H1 (cell line): ENCODE measurements around the gene STK39. TPM values are rescaled to one million over a fixed set of nuclear protein-coding genes. Genes with fewer than 3 reads are reported as not detected.
A peak's percentile ranks its signal among the peaks of the same experiment; 100 is the strongest.

Experiments
- CTCF ChIA-PET: fragments of 300-600 bp; sonication (Branson Sonifier 250); formaldehyde crosslinking; loops from one replicate; lab custom pipeline; 2021; ENCODE audit not compliant: partially characterized antibody; lab: Charles Lee
- POLR2A ChIA-PET: fragments of 300-600 bp; sonication (Branson Sonifier 250); formaldehyde crosslinking; loops from one replicate; lab custom pipeline; 2021; ENCODE audit warnings: inconsistent platforms; ENCODE audit not compliant: partially characterized antibody; lab: Charles Lee
- DNase-seq, 2 experiments: peaks; one replicate each; pipeline versions ENCODE4 v3.0.0 to v3.0.0-alpha.2; 2010 to 2022; ENCODE audit warnings: low spot score in 2 of 2, low read depth in 1 of 2, mixed read lengths in 1 of 2
- FAIRE-seq: peaks from 2 replicates; lab custom pipeline; 2011; peaks lifted over from hg19 to GRCh38; lab: Jason Lieb, UNC
- H2AFZ ChIP-seq: 2 replicates; pipeline ENCODE4 v1.8.1; 2012; ENCODE audit warnings: low read length, inconsistent platforms
- H2AK5ac ChIP-seq: 2 replicates; pipeline ENCODE4 v1.6.1; 2013; ENCODE audit warnings: low read depth, low read length
- H2BK120ac ChIP-seq: replicated peaks from 2 replicates; pipeline ENCODE3; 2013; ENCODE audit warnings: low read depth, low read length, inconsistent platforms
- H2BK12ac ChIP-seq: 2 replicates; pipeline ENCODE4 v1.6.1; 2013; ENCODE audit warnings: low read depth, low read length
- H2BK15ac ChIP-seq: 2 replicates; pipeline ENCODE4 v1.6.1; 2013; ENCODE audit warnings: low read length
- H2BK20ac ChIP-seq: 2 replicates; pipeline ENCODE4 v1.6.1; 2013; ENCODE audit warnings: low read length
- H2BK5ac ChIP-seq: 2 replicates; pipeline ENCODE4 v1.6.1; 2013; ENCODE audit warnings: low read depth, low read length
- H3K14ac ChIP-seq: 2 replicates; pipeline ENCODE4 v1.6.1; 2013; ENCODE audit warnings: inconsistent platforms; ENCODE audit not compliant: insufficient read length
- H3K18ac ChIP-seq: 2 replicates; pipeline ENCODE4 v1.6.1; 2013; ENCODE audit warnings: low read length; ENCODE audit errors: extremely low read depth
- H3K23ac ChIP-seq: 2 replicates; pipeline ENCODE4 v1.6.1; 2013; ENCODE audit warnings: inconsistent platforms; ENCODE audit not compliant: insufficient read length
- H3K23me2 ChIP-seq: 2 replicates; pipeline ENCODE4 v1.6.1; 2013; ENCODE audit warnings: low read depth, low read length
- H3K27ac ChIP-seq: 2 replicates; pipeline ENCODE4 v1.6.1; 2011; ENCODE audit warnings: low read depth, low read length, inconsistent platforms
- H3K27me3 ChIP-seq, 4 experiments: replicated peaks in 1 of 4; 1 replicate in 1 of 4; 2 replicates in 3 of 4; pipeline versions ENCODE4 v1.6.1 to v1.8.1; 2011 to 2013; ENCODE audit warnings: low read length in 3 of 4, mild to moderate bottlenecking in 3 of 4, inconsistent platforms in 2 of 4, mixed read lengths in 2 of 4, moderate library complexity in 1 of 4; ENCODE audit not compliant: control insufficient read depth in 3 of 4, insufficient read depth in 3 of 4; ENCODE audit errors: extremely low read depth in 1 of 4
- H3K36me3 ChIP-seq, 4 experiments: 2 replicates each; pipeline versions ENCODE4 v1.6.1 to v1.8.1; 2011 to 2013; ENCODE audit warnings: mild to moderate bottlenecking in 4 of 4, low read length in 3 of 4, moderate library complexity in 2 of 4, control low read depth in 1 of 4, inconsistent platforms in 1 of 4; ENCODE audit not compliant: insufficient read depth in 4 of 4, control insufficient read depth in 2 of 4
- H3K4ac ChIP-seq: replicated peaks from 2 replicates; pipeline ENCODE3; 2013; ENCODE audit warnings: low read length, low read depth, mixed read lengths, inconsistent platforms; ENCODE audit not compliant: insufficient read length
- H3K4me1 ChIP-seq, 4 experiments: replicated peaks in 1 of 4; 1 replicate in 1 of 4; 2 replicates in 3 of 4; pipeline versions ENCODE4 v1.6.1 to v1.8.1; 2011 to 2013; ENCODE audit warnings: low read length in 3 of 4, inconsistent platforms in 2 of 4, mixed read lengths in 1 of 4; ENCODE audit not compliant: insufficient read depth in 4 of 4, control insufficient read depth in 3 of 4
- H3K4me2 ChIP-seq, 2 experiments: 2 replicates each; pipeline versions ENCODE4 v1.6.1 to v1.8.1; 2011 to 2013; ENCODE audit warnings: low read depth in 2 of 2, low read length in 2 of 2, control low read depth in 1 of 2, inconsistent platforms in 1 of 2, mild to moderate bottlenecking in 1 of 2; ENCODE audit not compliant: insufficient read depth in 1 of 2
- H3K4me3 ChIP-seq, 4 experiments: fragments of 200-600, 300-600 bp in 1 of 4; sonication (generic), shearing (Covaris generic), sonication (Bioruptor Twin) in 1 of 4; 2 replicates each; pipeline versions ENCODE4 v1.5.1 to v1.8.1; 2011 to 2016; ENCODE audit warnings: low read length in 4 of 4, low read depth in 3 of 4, control low read depth in 2 of 4, inconsistent platforms in 2 of 4, mild to moderate bottlenecking in 2 of 4, mixed read lengths in 1 of 4, moderate library complexity in 1 of 4; ENCODE audit not compliant: insufficient read depth in 2 of 4; ENCODE audit errors: extremely low read depth in 1 of 4
- H3K56ac ChIP-seq: replicated peaks from 2 replicates; pipeline ENCODE3; 2013; ENCODE audit warnings: low read depth, mild to moderate bottlenecking, mixed read lengths, low read length, inconsistent platforms; ENCODE audit not compliant: insufficient read length
- H3K79me1 ChIP-seq: 2 replicates; pipeline ENCODE4 v1.6.1; 2013; ENCODE audit warnings: low read depth, low read length, control low read depth
- H3K79me2 ChIP-seq, 2 experiments: 2 replicates each; pipeline versions ENCODE4 v1.6.1 to v1.8.1; 2012 to 2013; ENCODE audit warnings: low read length in 2 of 2, mild to moderate bottlenecking in 2 of 2, inconsistent platforms in 1 of 2; ENCODE audit not compliant: insufficient read depth in 2 of 2, control insufficient read depth in 1 of 2
- H3K9ac ChIP-seq, 4 experiments: replicated peaks in 1 of 4; 1 replicate in 1 of 4; 2 replicates in 3 of 4; pipeline versions ENCODE4 v1.6.1 to v1.8.1; 2011 to 2013; ENCODE audit warnings: low read depth in 3 of 4, low read length in 3 of 4, control low read depth in 2 of 4, mild to moderate bottlenecking in 2 of 4, moderate library complexity in 2 of 4, inconsistent platforms in 1 of 4; ENCODE audit errors: extremely low read depth in 1 of 4
- H3K9me3 ChIP-seq, 2 experiments: 2 replicates each; pipeline versions ENCODE4 v1.6.1 to v1.8.1; 2012 to 2013; ENCODE audit warnings: mild to moderate bottlenecking in 2 of 2, moderate library complexity in 2 of 2, control low read depth in 1 of 2, inconsistent platforms in 1 of 2, low read depth in 1 of 2, low read length in 1 of 2, mixed read lengths in 1 of 2; ENCODE audit not compliant: insufficient read depth in 2 of 2
- H4K20me1 ChIP-seq, 2 experiments: replicated peaks in 1 of 2; 2 replicates each; pipeline versions ENCODE3 to v1.8.1; 2011 to 2013; ENCODE audit warnings: inconsistent platforms in 2 of 2, low read length in 2 of 2, mild to moderate bottlenecking in 1 of 2; ENCODE audit not compliant: insufficient read depth in 2 of 2, control insufficient read depth in 1 of 2
- H4K5ac ChIP-seq: 2 replicates; pipeline ENCODE4 v1.6.1; 2013; ENCODE audit warnings: low read length, low read depth, mixed read lengths, inconsistent platforms; ENCODE audit not compliant: insufficient read length
- H4K8ac ChIP-seq: 2 replicates; pipeline ENCODE4 v1.8.0; 2013; ENCODE audit warnings: mild to moderate bottlenecking, moderate library complexity, low read length, inconsistent platforms; ENCODE audit not compliant: insufficient read depth; ENCODE audit errors: extremely low read depth
- H4K91ac ChIP-seq: replicated peaks from 2 replicates; pipeline ENCODE3; 2013; ENCODE audit warnings: low read length, mixed read lengths, inconsistent platforms; ENCODE audit not compliant: insufficient read length
- BACH1 ChIP-seq: IDR thresholded peaks from 2 replicates; pipeline ENCODE4 v1.6.1; 2012; ENCODE audit warnings: low read length, improper control_type of control experiment
- WGBS, 2 experiments: shearing (Covaris generic) in 1 of 2; methylation state at CpG; one replicate each; pipeline versions ENCODE4 v1.1.6 to v1.1.7; 2013 to 2015; ENCODE audit warnings: low lambda C conversion rate in 2 of 2, mixed read lengths in 2 of 2, inconsistent platforms in 1 of 2, low coverage in 1 of 2, missing lambda C conversion rate in 1 of 2; ENCODE audit not compliant: insufficient replicate concordance in 2 of 2, insufficient coverage in 1 of 2, insufficient read length in 1 of 2; ENCODE audit errors: extremely low coverage in 1 of 2, missing lambda C conversion rate in 1 of 2; 5-methylcytosine and 5-hydroxymethylcytosine counted together
- polyA plus RNA-seq, 7 experiments: library from polyadenylated mRNA; depleted of rRNA in 3 of 7; stranded (reverse) in 5 of 7; unstranded in 2 of 7; fragments of >200 nt in 5 of 7; fragments of 200-250 nt in 2 of 7; gene quantifications; 1 replicate in 5 of 7; 2 replicates in 1 of 7; 4 replicates in 1 of 7; pipeline versions ENCODE4 v1.2.1 to v1.2.3, GENCODE V29; 2011 to 2013; ENCODE audit warnings: missing spikeins in 2 of 7, mixed read lengths in 2 of 7
- total RNA-seq: library from RNA; stranded (reverse); fragmentation: NEBNext Ultra II Directional; extraction: Animal tissue kit (Norgen Biotek cat#: 25700); gene quantifications from 2 replicates; pipeline ENCODE4 v1.2.1, GENCODE V29; 2021

Gene STK39
- total and polyA plus RNA-seq, 2 of the 8 experiments (the other 6 are each of a cell fraction or from before 2014, with no cell fraction given), result 13.7 to 23.8 TPM

- Histone ChIP-seq H3K23me2 (no peaks in the 10 kb centered on the region), H2BK120ac (no peak overlapping the region), H2BK15ac (no peak overlapping the region), H3K27me3 (no peaks in the 10 kb centered on the region), H2BK5ac (no peak overlapping the region), H3K4me3 (no peak overlapping the region), H3K23ac (no peak overlapping the region), H3K56ac (no peak overlapping the region), H2BK12ac (no peak overlapping the region), H3K18ac (no peak overlapping the region), H3K79me2 (no peaks in the 10 kb centered on the region), H4K5ac (no peak overlapping the region), H3K9ac (no peak overlapping the region), H2AFZ (no peak overlapping the region), H2BK20ac (no peak overlapping the region), H3K9me3 (no peaks in the 10 kb centered on the region), H3K4ac (no peak overlapping the region), H2AK5ac (no peak overlapping the region), H4K91ac (no peak overlapping the region), H3K79me1 (no peaks in the 10 kb centered on the region), H3K4me2 (no peak overlapping the region), H3K36me3 (no peaks in the 10 kb centered on the region), H4K8ac (no peak overlapping the region), H4K20me1 (no peaks in the 10 kb centered on the region), H3K4me1 (no peaks in the 10 kb centered on the region), H3K27ac (no peak overlapping the region), H3K14ac (no peak overlapping the region)
- ChIA-PET CTCF (interaction anchor here (0.9 kb wide), 1 partner anchor 9 kb away, joined by 3 read pairs; no protein-coding TSS in a partner anchor), POLR2A (no interaction called here)
- FAIRE-seq (peak; percentile 81), DNase-seq (no peak)
- WGBS, 2 experiments, result 88% methylated on average over 3 of the region's 3 CpGs; no CpG with 5 or more reads in 1 of the 2 experiments
- TF ChIP-seq BACH1, result no peak
Observed at GRCh38 chr2:168096158-168096557, 151.2 kb downstream of the STK39 start.
